A204.1 (cell line): ENCODE measurements around the gene TYW1.
"Not testable (repeated sequence)": the region's sequence is repeated elsewhere in the genome, so short reads cannot be mapped to it uniquely, and the experiment has no call there.

Source experiments
- FAIRE-seq: peaks from 2 replicates; lab custom pipeline; 2012; peaks lifted over from hg19 to GRCh38; lab: Jason Lieb, UNC

The TYW1 gene

DNA sequence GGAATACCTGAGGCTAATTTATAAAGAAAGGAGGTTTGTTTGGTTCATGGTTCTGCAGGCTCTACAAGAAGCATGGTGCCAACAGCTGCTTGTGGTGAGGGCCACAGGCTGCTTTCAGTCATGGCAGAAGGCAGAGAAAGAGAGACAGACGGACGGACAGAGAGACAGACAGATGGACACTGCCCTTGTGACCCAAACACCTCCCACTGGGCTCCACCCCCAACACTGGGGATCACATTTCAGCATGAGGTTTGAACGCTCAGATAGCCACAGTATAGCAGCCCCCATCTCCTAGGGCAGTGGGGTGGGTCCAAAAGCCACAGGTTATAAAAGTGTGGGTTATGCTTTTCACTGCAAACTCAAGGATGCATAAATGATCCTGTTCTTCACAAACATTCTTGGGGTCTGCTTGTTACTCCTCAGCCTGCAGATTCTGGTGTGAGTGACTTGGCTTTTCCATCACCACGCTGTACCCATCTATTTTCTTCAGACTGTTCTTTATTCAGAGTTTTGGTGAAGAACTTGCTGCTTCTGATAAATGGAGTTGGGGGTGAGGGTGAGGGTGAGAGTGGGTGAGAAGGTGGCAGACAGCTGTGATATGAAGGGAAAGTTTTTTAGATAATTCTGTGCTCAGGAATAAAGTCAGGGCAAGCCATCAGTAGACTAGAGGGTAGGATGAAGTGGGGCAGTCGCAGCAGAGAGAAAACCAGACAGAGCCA lies 194.5 kb downstream of the TYW1 start:
- not testable (repeated sequence) for FAIRE-seq

DNA sequence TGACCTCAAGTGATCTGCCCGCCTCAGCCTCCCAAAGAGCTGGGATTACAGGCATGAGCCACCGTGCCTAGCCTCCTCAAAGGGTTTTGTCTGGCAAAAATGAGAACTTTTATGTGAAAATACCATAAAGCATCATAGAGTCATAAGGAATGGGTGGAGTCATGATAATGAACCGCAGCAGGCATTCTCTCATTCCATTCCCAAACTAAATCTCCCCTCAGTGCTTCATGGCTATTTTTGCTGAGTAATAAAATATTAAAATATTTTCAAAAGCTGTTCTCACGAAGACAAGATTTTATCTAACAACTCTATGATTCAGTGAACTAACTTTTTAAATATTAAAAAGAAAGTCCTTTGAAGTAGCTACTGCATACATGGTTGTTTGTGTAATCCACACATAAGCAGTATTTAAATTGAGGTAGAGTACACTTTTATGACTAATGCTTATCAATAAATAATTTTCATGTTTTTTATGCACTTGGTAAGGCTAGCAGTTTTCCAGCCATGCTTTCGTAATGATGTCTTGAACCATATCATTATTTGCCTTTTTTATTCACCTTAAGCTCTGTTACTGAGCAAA lies 195.6 kb downstream of the TYW1 start:
- not testable (repeated sequence) for FAIRE-seq

DNA sequence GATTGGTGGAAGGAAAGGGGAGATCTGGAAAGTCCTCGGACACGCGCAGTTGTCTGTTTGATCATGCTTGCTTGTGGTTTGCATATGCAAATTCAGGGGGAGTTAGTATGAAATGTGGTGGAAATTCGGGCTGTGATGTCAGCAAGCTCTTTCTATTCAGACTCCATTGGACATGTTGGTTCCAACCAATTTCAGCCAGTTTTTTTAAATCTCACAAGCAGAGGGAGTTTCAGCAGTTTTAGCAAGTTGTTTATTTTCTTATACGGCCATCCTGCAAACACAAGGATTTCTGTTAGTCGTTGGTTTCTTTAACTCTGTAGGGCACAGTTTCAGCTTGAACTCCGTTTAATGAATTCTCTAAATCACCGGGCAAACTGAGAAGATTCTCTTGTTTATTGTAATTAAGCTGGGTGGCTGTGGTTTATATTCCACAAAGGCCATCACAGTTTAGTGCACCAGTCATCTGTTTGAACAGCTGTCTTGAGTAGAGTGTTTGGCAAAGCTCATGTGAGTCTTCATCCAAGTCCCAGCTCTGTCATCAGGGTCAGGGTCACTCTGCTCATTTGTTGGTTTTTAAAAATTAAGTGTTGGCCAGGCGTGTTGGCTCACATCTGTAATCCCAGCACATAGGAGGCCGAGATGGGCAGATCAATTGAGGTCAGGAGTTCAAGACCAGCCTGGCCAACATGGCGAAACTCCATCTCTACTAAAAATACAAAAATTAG lies 196.4 kb downstream of the TYW1 start:
- FAIRE-seq = not testable (repeated sequence)

DNA sequence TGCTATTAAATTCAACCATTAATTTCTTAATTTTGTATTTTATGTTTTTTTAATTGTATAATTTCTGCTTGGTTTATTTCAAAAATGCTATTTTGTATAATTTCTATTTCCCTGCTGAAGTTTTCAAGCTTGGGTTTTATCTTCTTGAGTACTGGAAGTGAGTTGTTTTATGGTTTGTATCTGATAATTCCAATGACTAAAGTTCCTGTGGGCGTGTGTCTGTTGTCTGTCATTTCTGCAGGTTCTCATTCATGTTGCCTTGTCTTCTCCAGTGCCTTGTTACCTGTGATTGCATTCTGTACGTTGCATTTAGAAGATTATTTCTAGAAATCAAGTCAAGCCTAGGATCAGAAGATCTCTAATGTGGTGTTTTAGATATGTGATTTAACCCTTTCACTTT lies 199.5 kb downstream of the TYW1 start:
- not testable (repeated sequence) for FAIRE-seq

DNA sequence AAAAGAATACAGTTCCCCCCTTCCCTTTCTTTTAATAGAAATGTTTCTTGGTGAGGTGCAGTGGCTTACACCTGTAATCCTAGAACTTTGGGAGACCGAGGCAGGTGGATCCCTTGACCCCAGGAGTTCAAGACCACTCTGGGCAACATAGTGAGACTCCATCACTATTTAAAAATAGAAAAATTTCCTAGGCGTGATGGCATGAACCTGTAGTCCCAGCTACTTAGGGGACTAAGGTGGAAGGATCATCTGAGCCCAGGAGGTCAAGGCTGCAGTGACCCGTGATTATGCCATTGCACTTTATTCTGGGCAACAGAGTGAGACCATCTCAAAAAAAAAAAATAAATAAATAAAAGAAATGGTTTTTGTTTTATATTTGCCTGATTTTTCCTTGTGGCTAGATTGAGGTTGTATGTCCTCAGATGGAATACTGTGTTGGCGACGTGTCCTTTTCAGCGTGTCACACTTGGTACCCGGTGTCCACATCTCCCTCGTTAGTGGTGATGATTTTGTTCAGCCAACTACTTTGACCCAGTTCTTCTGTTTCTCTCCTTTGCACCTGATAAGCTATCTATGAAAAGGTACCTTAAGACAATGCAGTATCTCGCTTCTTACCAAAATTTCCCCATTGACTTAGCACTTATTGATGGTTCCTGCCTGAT lies 202.4 kb downstream of the TYW1 start:
- FAIRE-seq = not testable (repeated sequence)

DNA sequence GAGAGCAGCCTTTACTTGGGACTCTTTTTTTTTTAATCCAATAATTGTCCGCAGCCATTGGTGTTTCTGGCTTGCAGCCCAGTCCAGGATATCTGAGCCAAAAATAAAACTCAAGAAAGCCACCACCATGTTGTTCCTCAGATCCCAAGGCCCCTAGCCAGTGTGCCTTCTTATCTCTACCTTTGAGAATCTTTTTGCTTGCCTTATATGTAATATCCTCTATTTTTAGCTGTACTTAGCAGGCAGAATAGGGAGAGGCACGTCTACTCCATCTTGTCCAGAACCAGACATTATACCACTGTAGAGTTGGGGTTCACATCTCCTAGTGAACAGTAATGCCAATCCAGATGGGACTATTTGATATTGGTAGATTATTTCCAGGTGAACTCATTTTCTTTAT lies 209.1 kb downstream of the TYW1 start:
- not testable (repeated sequence) for FAIRE-seq

DNA sequence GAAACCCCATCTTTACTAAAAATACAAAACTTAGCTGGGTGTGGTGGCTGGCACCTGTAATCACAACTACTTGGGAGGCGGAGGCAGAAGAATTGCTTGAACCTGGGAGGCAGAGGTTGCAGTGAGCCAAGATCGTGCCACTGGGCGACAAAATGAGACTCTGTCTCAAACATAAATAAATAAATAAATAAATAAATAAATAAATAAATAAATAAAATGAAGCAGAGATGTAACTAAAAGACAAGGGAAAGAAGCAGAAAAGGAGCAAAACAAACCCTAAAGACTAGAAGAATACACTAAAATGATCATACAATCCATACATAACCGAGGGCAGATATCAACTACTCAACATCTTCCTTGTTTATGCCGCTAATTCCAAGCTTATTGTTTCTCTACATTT lies 209.8 kb downstream of the TYW1 start:
- FAIRE-seq = no peak

DNA sequence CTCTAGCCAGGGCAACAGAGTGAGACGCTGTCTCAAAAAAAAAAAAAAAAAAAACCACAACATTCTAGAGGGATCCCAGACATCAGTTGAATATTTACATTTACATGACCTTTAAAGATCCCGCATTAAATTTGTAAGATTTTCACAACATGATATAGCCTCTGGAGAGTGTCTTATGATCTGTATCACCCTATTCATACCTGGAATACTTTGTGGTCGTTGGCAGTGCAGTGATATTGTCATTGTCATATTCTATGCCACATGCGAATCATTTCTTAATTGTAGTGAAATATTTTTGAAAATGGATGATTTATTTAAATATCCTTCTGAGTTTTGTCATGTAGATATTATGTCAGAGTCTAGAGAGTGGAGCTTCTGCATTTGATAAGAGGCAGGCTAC lies 212.0 kb downstream of the TYW1 start:
- FAIRE-seq = not testable (repeated sequence)

DNA sequence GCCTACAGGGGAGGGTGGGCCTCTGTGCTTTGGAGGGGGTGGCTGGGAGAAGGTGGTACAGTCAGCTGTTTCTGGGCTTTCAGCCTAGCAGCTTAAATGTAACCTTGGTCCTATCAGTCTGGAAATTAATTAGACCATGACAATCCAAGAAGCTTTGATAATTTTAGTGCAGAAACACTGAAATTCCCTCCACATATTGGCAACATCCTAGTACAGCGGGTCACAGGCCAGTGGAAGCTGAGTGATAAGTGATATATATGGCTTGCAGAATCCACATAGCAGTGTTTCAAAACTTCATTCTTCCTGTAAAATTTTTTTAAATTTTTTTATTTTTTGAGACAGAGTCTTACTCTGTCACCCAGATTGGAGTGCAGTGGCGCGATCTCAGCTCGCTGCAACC lies 212.6 kb downstream of the TYW1 start:
- no peak for FAIRE-seq

DNA sequence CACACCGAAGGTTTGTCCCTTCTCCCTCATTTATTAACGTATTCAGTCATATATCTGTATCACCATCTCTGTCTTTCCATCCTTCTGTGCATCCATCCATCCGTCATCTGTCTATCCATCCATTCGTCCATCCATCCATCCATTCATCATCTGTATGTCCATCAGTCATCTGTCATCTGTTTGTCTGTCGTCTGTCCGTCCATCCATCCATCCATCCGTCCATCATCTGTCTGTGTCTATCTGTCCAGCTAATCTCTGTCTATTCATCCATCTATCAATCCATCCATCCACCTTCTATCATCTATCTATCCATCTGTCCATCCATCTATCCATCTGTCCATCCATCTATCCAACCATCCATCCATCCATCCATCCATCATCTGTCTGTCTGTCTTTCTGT lies 213.9 kb downstream of the TYW1 start:
- FAIRE-seq = no peak

DNA sequence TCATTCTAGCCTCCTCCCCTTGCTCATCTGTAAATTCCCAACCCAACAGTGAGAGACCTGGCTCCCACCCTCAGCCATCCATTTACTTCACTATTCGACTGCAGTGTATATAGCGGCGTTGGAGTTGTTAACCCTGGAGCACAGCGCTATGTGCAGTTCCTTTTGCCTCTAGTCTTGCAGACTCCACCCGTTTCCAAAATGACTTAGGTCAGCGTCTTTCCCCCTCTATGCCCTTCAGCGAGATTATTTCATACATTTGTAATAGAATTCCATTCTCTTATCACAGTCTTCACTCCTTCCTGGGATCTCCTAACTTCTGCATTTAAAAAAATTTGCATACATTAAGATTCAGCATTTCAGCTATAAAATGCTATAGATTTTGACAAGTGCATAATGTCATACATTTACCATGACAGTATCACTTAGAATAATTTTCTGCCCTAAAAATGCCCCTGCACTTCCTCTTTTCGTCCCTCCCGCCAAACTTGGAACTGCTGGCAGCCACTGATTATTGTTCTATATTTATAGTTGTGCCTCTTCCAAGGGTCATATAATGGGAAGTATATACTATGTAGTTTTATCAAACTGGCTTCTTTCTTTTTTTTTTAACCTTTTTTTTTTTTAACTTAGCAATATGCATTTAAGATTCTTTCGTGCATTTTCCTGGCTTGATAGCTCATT lies 215.2 kb downstream of the TYW1 start:
- not testable (repeated sequence) for FAIRE-seq

DNA sequence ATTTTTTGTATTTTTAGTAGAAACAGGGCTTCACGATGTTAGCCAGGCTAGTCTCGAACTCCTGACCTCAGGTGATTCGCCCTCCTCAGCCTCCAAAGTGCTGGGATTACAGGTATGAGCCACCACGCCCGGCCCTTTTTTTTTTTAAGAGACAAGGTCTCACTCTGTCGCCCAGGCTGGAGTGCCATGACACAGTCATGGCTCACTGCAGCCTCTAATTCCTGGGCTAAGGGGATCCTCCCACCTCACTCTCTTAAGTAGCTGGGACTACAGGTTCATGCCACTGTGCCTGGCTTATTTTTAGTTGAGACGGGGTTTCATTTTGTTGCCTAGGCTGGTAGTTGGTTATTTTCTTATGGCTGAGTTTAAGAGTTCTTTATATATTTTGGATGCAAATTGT lies 216.4 kb downstream of the TYW1 start:
- not testable (repeated sequence) for FAIRE-seq

DNA sequence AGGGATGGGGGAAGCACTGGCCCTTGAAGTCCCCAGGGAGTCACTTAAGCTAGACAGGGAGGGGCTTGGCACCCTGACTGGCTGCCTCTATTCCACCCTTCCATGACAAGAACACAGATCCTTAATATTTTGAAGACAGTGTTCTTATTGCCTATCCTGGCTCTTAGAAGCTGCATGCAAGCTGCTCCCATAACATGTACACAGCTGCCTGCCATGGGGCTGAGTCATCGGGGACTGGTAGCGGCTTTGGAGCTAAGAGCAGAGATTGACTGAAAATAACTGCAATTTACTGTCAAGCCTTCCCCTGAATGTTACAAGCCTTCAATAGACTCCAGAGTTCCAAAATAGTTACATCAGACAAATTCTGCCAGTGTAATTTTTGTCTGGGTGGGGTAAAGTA lies 226.9 kb downstream of the TYW1 start:
- FAIRE-seq = not testable (repeated sequence)

DNA sequence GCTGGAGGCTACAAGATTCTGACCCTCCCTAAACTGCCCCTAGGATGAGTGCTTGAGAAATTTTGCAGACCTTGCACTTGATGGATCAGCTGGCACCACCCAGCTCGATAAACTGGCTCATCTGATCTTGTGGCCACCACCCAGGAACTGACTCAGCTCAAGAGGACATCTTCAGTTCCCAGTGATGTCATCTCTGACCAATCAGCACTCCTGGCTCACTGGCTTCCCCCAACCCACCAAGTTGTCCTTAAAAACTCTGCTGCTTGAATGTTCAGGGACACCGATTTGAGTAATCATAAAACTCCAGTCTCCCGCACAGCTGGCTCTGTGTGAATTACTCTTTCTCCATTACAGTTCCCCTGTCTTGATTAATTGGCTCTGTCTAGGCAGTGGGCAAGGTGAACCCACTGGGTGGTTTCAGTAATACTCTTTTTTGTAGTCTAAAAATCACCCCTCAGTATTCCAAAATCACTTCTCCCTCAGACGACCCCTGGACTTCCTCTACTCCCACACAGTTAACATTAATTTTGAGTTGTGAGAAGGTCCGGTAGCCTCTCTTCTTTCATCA lies 229.8 kb downstream of the TYW1 start:
- not testable (repeated sequence) for FAIRE-seq

DNA sequence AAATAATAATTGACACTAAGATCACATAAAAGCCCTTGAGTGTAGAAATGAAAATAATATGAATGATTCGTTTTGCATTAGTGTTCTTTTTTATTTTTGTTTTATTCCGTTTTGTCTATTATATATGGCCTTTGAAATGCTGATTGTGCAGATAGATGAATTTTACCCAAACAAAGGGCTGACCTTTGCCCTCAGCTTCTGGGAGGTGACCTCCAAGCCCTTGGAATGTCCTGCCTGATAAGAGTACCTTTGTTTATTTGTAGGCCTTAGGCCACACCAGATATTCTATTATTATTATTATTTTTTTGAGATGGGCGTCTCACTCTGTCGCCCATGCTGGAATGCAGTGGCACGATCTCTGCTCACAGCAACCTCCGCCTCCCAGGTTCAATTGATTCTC lies 230.3 kb downstream of the TYW1 start:
- not testable (repeated sequence) for FAIRE-seq

DNA sequence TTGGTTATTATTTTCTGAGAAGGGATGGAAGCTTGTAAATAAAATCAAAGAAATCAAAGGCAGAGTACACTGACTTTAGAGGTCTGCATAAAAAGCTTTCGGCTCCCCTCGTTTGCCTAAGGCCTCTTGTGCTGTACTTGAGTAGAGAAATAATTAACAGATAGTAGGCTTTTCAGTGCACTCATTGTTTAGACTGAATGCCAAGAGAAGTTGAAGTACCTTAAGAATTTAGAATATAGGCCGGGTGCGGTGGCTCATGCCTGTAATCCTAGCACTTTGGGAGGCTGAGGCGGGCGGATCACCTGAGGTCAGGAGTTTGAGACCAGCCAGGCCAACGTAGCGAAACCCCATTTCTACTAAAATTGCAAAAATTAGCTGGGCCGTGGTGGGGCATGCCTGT lies 232.4 kb downstream of the TYW1 start:
- FAIRE-seq = not testable (repeated sequence)

DNA sequence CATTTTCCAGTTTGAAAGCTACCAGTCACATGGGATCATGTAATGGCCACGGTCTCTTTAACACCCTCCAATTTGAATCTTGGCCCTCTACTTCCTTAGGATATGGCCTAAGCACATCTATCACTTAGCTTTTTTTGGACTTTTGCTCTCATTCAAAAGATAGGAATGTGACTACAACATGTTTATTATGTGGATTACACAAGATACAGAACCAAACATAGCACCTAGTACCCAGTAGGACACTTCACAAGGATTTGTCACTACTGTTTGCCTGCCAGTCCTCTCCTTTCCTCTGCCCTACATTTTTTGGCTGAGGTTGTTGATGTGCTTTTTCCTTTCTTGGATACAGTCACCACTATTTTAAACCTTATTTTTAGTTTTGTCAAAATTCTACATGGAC lies 233.4 kb downstream of the TYW1 start:
- not testable (repeated sequence) for FAIRE-seq

DNA sequence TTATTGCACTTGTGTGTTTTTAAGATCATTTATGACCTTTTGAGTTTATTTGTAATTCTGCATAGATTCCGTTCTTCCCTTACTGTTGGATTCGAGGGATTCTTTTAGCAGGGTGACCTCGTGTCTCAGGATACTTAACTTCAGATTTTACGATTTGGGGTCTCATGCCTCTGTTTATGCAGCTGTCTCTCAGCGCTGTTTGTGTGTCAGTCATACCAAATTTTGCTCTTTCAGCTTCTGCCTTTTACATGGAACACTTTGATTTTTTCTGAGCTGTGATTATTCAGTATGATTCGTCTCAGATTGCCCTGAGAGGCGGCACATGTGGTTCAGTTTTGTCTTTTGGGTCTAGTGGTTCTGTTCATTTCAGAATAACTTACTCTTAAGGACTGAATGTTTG lies 236.9 kb downstream of the TYW1 start:
- FAIRE-seq = not testable (repeated sequence)

DNA sequence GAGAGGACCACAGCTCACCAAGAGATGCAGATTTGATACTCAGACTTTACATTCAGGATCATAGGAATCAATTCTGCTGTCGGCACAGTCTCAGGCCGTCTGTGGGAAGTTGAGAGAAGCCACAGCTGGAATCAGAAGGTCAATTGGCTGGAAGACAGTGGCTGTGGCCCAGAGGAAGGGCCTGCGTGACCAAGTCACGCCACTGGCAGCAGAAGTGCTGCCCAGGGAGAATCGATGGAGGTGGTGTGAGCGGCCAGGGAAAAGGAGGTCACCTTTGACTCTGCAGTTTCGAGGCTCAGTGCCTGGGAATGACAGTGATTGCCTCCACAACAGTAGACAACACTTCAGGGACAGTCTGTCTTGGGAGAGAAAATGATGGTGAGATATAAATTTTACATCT lies 239.6 kb downstream of the TYW1 start:
- FAIRE-seq = not testable (repeated sequence)

DNA sequence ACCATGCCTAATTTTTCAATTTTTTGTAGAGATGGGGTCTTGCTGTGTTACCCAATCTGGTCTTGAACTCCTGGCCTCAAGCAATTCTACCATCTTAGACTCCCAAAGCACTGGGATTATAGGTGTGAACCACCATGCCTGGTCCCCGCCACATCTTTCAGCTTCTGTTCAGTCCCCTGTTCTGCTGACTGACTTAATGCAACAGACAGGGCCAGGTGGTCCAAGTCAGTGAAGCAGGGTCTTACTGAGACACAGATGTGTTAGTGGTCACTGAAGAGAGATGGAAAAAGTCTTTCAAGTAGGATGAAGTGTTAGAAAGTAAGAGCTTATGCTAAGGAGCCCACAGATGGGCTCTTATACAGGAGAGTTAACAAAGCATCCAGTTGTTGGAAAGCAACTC lies 246.2 kb downstream of the TYW1 start:
- not testable (repeated sequence) for FAIRE-seq

DNA sequence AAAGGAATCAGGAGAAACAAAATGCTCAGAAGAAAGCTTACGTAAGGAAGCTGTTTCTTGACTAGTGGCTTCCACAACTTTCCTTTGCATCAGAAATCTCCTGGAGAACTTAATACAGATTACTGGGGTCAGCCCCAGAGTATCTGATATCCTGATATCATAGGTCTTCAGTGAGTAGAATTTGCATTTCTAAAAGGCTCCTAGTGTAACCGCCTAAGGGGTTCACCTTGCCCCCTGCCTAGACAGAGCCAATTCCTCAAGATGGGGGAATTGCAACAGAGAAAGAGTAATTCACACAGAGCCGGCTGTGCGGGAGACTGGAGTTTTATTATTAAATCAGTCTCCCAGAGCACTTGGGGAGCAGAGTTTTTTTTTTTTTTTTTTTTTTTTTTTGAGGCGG lies 251.7 kb downstream of the TYW1 start:
- FAIRE-seq = not testable (repeated sequence)

DNA sequence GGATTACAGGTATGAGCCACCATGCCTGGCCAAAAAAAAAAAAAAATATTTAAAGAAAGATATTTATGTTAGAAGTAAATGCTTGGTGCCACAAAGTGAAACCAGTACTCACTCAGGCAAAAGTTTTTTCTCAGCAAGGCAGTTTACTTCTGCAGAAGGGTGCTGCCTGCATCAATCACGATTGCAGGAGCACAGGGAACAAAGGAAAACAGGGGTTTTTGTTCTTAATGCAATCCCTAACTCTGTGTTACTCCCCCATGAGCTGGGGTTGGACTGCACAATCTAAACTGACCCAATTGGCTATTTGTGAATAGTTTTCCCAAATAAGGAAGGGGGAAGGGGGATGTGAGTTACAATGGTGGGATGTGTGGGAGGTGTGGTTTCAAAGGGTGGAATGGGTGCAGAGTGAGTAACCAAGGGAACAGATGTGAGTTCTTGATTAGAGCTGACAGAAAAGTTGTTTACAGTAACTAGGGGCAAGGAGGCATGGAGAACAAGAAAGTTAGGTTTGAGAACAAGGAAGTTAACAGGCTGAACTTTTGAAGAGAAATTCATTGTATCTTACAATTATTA lies 255.4 kb downstream of the TYW1 start:
- FAIRE-seq = no peak
